HepG2 (cell line): Measurements from ENCODE around the gene TIMM44. TPM values are rescaled to one million over a fixed set of nuclear protein-coding genes. Genes with fewer than 3 reads are reported as not detected.

Source experiments
- CREM ChIP-seq, 2 experiments: sonication (generic) in 1 of 2; formaldehyde crosslinking in 1 of 2; IDR thresholded peaks; 2 replicates each; pipeline versions ENCODE4 v1.4.0 to v1.6.1; 2016 to 2020; ENCODE audit warnings: antibody characterized with exemption in 1 of 2, mild to moderate bottlenecking in 1 of 2, missing genetic modification reagents in 1 of 2
- DR1 ChIP-seq: sonication (generic); formaldehyde crosslinking; IDR thresholded peaks from 2 replicates; pipeline ENCODE4 v1.8.0; 2021; ENCODE audit warnings: mild to moderate bottlenecking, missing genetic modification reagents, inconsistent platforms
- ERF ChIP-seq: IDR thresholded peaks from 2 replicates; pipeline ENCODE4 v1.6.1; 2018; ENCODE audit warnings: missing biosample characterization, missing genetic modification reagents
- GATAD1 ChIP-seq: IDR thresholded peaks from 2 replicates; pipeline ENCODE4 v1.6.1; 2016; ENCODE audit warnings: missing genetic modification reagents, missing compliant biosample characterization
- GLI4 ChIP-seq: sonication (generic); formaldehyde crosslinking; IDR thresholded peaks from 2 replicates; pipeline ENCODE4 v1.5.1; 2020; ENCODE audit warnings: missing genetic modification reagents, mild to moderate bottlenecking, moderate library complexity, borderline replicate concordance
- MTA1 ChIP-seq: sonication (generic); formaldehyde crosslinking; IDR thresholded peaks from 2 replicates; pipeline ENCODE4 v1.4.0; 2020; ENCODE audit warnings: missing genetic modification reagents, mild to moderate bottlenecking, borderline replicate concordance
- MYPOP ChIP-seq: sonication (generic); formaldehyde crosslinking; IDR thresholded peaks from 2 replicates; pipeline ENCODE4 v1.8.1; 2023; ENCODE audit warnings: mild to moderate bottlenecking, moderate library complexity, missing genetic modification reagents
- NR1H2 ChIP-seq: sonication (generic); formaldehyde crosslinking; IDR thresholded peaks from 2 replicates; pipeline ENCODE4 v1.8.1; 2022; ENCODE audit warnings: low read depth, missing genetic modification reagents, borderline replicate concordance
- NR2F6 ChIP-seq, 2 experiments: IDR thresholded peaks; 2 replicates each; pipeline ENCODE4 v1.6.1; 2016; ENCODE audit warnings: antibody characterized with exemption in 1 of 2, mild to moderate bottlenecking in 1 of 2
- PHF8 ChIP-seq: sonication (generic); formaldehyde crosslinking; IDR thresholded peaks from 2 replicates; pipeline ENCODE4 v1.5.0; 2020; ENCODE audit warnings: missing genetic modification reagents
- SIN3B ChIP-seq: fragments of 150-350 bp; IDR thresholded peaks from 2 replicates; pipeline ENCODE4 v1.6.1; 2014; ENCODE audit warnings: low read length
- SRF ChIP-seq: IDR thresholded peaks from 2 replicates; pipeline ENCODE4 v1.6.1; 2011; ENCODE audit warnings: mild to moderate bottlenecking, low read depth, low read length, moderate library complexity
- TCF12 ChIP-seq, 2 experiments: fragments of 450-650 bp in 1 of 2; sonication (generic) in 1 of 2; formaldehyde crosslinking in 1 of 2; IDR thresholded peaks; 2 replicates each; pipeline versions ENCODE4 v1.6.1 to v1.8.0; 2017 to 2022; ENCODE audit warnings: antibody characterized with exemption in 1 of 2, mild to moderate bottlenecking in 1 of 2, missing genetic modification reagents in 1 of 2, moderate library complexity in 1 of 2
- ZBTB38 ChIP-seq: sonication (generic); formaldehyde crosslinking; IDR thresholded peaks from 2 replicates; pipeline ENCODE4 v1.5.1; 2020; ENCODE audit warnings: mild to moderate bottlenecking, missing genetic modification reagents
- ZMAT3 ChIP-seq: sonication (generic); formaldehyde crosslinking; conservative IDR thresholded peaks from 2 replicates; pipeline ENCODE4 v1.7.0; 2021; ENCODE audit warnings: missing genetic modification reagents
- ZMYM2 ChIP-seq: sonication (generic); formaldehyde crosslinking; IDR thresholded peaks from 2 replicates; pipeline ENCODE4 v1.8.0; 2022; ENCODE audit warnings: mild to moderate bottlenecking, missing genetic modification reagents
- ZNF138 ChIP-seq: sonication (generic); formaldehyde crosslinking; IDR thresholded peaks from 2 replicates; pipeline ENCODE4 v1.5.0; 2020; ENCODE audit warnings: mild to moderate bottlenecking, low read depth, missing genetic modification reagents
- ZNF280D ChIP-seq: sonication (generic); formaldehyde crosslinking; IDR thresholded peaks from 2 replicates; pipeline ENCODE4 v1.5.1; 2020; ENCODE audit warnings: mild to moderate bottlenecking, missing genetic modification reagents
- ZNF513 ChIP-seq: sonication (generic); formaldehyde crosslinking; conservative IDR thresholded peaks from 2 replicates; pipeline ENCODE4 v1.5.0; 2020; ENCODE audit warnings: missing genetic modification reagents
- ZSCAN30 ChIP-seq: sonication (generic); formaldehyde crosslinking; IDR thresholded peaks from 2 replicates; pipeline ENCODE4 v1.5.0; 2020; ENCODE audit warnings: mild to moderate bottlenecking, missing genetic modification reagents
- polyA plus RNA-seq, 8 experiments: library from polyadenylated mRNA; depleted of rRNA in 3 of 8; stranded (reverse) in 7 of 8; unstranded in 1 of 8; fragments of >200 nt; fragmentation: Illumina TruSeq in 4 of 8; extraction: Trizol in 4 of 8; gene quantifications; 2 replicates each; pipeline versions ENCODE4 v1.2.1 to v1.2.3, GENCODE V29; 2011 to 2016; ENCODE audit warnings: low read depth in 4 of 8, missing spikeins in 1 of 8, mixed read lengths in 1 of 8; ENCODE audit not compliant: insufficient read depth in 1 of 8
- total RNA-seq, 5 experiments: library from RNA; depleted of rRNA; stranded (reverse); fragments of >200 nt; fragmentation: Illumina TruSeq; extraction: Trizol; gene quantifications; 2 replicates each; pipeline ENCODE4 v1.2.3, GENCODE V29; 2016; ENCODE audit warnings: low read depth in 1 of 5
- TF ChIP-seq, protein P1 (sequence below): sonication (generic); formaldehyde crosslinking; IDR thresholded peaks from 2 replicates; pipeline ENCODE4 v1.9.0; 2021; ENCODE audit warnings: missing genetic modification reagents, mild to moderate bottlenecking, borderline replicate concordance
- TF ChIP-seq, protein P2 (sequence below): sonication (generic); formaldehyde crosslinking; IDR thresholded peaks from 2 replicates; pipeline ENCODE4 v1.4.0; 2020; ENCODE audit warnings: missing genetic modification reagents

Gene TIMM44
- total and polyA plus RNA-seq, 2 of the 13 experiments (the other 11 are each of a cell fraction or from before 2014, with no cell fraction given), result 42.9 to 72.6 TPM

DNA sequence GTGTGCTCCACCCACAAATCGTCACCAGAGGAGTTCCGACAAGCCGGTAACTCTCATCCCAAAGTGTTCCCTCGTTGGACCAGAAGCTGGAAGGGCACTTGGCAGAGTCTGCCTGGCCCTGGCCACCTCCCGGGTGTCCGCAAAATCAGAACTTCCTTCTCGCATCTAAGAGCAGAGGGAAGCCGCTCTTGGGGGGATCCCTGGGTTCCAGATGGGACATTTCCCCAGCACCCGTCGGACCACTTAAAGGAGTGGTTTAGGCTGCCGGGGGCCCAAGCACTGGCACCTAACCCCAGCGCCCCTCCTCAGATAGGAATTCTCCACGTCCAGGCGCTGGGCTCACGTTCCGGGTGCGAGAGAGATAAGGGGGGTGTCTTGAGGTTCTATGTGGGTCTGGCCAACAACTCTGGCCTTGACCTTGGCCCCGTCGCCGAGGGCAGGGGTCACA lies 40.6 kb downstream of the TIMM44 start (continued):
- TF ChIP-seq, protein P1, sequence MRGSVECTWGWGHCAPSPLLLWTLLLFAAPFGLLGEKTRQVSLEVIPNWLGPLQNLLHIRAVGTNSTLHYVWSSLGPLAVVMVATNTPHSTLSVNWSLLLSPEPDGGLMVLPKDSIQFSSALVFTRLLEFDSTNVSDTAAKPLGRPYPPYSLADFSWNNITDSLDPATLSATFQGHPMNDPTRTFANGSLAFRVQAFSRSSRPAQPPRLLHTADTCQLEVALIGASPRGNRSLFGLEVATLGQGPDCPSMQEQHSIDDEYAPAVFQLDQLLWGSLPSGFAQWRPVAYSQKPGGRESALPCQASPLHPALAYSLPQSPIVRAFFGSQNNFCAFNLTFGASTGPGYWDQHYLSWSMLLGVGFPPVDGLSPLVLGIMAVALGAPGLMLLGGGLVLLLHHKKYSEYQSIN (CRISPR knock-in tag), result no peak
- TF ChIP-seq ZNF513 (CRISPR knock-in tag) (no peak), ZNF138 (CRISPR knock-in tag) (0 out of 2 replicates have a peak, but pooled peaks have one; percentile 25), ZMYM2 (CRISPR knock-in tag) (0 out of 2 replicates have a peak, but pooled peaks have one; percentile 38), DR1 (no peak), MTA1 (CRISPR knock-in tag) (0 out of 2 replicates have a peak, but pooled peaks have one; percentile 29), PHF8 (no peak), ZMAT3 (CRISPR knock-in tag) (no peak), SIN3B (no peak), CREM (IDR thresholded peaks at IDR 0.05) (peak; percentile 11; the same call in 1 of the 2 replicates), CREM (CRISPR knock-in tag; IDR thresholded peaks at IDR 0.05) (no peak), ERF (CRISPR knock-in tag) (no peak), ZNF280D (CRISPR knock-in tag) (no peak), MYPOP (CRISPR knock-in tag) (no peak), ZBTB38 (CRISPR knock-in tag) (no peak), GATAD1 (CRISPR knock-in tag) (no peak), TCF12 (IDR thresholded peaks at IDR 0.05) (no peak), TCF12 (CRISPR knock-in tag; IDR thresholded peaks at IDR 0.05) (0 out of 2 replicates have a peak, but pooled peaks have one; percentile 32), GLI4 (CRISPR knock-in tag) (no peak), NR2F6 (IDR thresholded peaks at IDR 0.05) (no peak; the same call in 1 of the 2 replicates), NR2F6 (CRISPR knock-in tag; IDR thresholded peaks at IDR 0.05) (no peak), SRF (no peak), NR1H2 (no peak), ZSCAN30 (CRISPR knock-in tag) (0 out of 2 replicates have a peak, but pooled peaks have one; percentile 49)
- TF ChIP-seq, protein P2, sequence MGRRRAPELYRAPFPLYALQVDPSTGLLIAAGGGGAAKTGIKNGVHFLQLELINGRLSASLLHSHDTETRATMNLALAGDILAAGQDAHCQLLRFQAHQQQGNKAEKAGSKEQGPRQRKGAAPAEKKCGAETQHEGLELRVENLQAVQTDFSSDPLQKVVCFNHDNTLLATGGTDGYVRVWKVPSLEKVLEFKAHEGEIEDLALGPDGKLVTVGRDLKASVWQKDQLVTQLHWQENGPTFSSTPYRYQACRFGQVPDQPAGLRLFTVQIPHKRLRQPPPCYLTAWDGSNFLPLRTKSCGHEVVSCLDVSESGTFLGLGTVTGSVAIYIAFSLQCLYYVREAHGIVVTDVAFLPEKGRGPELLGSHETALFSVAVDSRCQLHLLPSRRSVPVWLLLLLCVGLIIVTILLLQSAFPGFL, result 0 out of 2 replicates have a peak, but pooled peaks have one; percentile 40
